Stimulated activated CD4-positive, alpha-beta T cell treated with anti-CD3 and anti-CD28 coated beads, Interleukin-4, amount 100 ng/mL, for 1 hour (primary cell): Measurements from ENCODE around the gene SPINK8.
"Not testable (repeated sequence)": the region's sequence is repeated elsewhere in the genome, so short reads cannot be mapped to it uniquely, and the experiment has no call there.

Experiments
- DNase-seq: peaks from one replicate; pipeline ENCODE4 v3.0.0-alpha.2; 2020

Gene SPINK8

DNA sequence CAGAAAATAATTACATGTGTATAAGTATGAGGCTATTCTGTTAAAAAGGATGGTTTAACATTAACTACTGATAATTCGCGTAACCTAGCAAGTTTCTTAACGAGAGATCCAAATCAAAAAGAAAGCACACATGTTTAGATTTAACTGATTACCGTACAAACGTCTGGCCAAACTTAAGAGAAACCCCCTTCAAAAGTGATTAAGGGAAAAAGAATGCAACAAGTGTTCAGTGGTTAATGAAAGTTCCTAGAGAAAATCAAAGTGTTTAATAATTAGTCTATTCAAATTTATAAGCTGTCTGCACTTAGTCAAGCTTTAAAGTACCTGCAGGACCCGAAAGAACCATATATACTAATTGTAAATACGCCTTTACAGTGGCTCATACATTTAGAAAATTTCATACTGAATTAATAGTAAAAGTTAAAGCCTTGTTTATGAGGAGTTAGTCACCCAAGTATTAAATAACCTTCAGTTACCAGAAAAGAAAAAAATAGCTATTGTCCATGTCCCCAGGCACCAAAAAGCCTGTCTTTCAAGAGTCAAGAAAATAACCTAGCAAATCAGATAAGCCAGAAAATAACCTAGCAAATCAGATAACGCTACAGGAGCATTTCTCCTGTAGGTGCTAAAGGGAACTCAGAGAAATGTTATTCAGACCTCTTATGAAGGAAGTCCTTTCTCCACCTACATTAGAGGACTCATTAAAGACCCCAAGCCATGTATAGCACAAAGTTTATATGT is 58.0 kb downstream of the SPINK8 start:
- no peak for DNase-seq

DNA sequence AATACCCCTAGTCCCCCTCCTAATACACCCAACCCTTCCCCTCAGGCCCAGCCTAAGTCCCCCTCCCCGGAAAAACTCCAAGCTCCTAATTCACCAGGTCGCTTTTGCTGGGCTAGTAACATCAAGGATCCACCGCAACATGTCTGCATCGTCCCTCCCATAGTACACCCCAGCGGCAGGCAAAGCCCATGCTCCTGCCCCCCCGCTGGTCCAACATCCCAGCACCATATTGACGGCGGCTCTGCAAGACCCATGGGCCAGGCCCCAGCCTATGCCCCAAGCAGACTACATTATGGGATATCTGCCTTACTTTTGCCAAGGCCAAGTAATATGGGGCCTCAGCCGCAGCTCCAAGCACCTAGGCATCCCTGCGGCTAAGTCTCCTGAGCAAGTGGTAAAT is 59.0 kb downstream of the SPINK8 start:
- DNase-seq, result no peak

DNA sequence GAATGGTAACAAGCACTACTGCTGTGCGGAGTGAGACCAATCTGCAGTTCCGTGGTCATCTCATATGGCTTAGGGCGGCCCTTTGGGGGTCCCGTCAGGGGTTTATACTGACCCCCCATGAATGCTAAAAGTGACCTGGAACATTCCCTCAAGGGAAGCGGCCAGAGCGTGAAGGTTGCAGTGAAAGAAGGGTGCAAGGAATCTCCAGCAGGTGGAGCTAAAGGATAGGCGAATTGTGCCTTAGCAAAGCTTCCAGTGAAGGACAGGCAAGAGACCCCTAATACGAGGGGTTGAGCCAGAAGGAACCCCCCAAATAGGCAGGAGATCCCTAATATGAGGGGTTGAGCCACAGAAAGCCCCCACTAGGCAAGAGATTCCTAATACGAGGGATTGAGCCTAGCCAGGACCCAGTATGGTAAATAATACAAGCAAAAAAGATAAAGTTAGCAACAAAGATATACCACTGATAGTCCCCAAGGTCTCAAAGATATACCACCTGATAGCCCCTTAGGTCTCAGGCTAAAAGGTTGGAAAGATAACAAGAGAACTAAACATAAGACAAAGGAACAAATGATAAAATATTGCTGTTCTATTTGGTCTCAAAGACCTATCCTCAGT is 59.8 kb downstream of the SPINK8 start:
- peak; percentile 41 for DNase-seq

DNA sequence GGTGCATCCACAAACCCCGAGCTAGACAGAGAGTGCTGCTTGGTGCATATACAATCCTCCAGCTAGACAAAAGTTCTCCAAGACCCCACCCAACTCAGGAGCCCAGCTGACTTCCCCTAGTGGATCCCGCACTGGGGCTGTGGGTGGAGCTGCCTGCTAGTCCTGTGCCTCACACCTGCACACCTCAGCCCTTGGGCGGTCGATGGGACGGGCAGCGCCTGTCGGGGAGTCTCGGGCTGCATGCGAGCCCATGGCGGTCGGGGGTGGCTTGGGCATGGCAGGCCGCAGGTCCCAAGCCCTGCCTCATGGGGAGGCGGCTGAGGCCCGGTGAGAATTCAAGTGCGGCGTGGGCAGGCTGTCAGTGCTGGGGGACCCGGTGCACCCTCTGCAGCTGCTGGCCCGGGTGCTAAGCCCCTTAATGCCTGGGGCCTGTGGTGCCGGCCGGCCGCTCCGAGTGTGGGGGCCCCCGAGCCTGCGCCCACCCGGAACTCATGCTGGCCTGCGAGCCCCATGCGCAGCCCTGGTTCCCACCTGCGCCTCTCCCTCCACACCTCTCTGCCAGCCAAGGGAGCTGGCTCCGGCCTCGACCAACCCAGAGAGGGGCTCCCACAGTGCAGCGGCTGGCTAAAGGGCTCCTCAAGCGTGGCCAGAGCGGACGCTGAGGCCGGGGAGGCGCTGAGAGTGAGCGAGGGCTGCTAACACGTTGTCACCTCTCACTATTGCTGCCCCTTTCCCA is 61.5 kb downstream of the SPINK8 start:
- DNase-seq, result no peak

DNA sequence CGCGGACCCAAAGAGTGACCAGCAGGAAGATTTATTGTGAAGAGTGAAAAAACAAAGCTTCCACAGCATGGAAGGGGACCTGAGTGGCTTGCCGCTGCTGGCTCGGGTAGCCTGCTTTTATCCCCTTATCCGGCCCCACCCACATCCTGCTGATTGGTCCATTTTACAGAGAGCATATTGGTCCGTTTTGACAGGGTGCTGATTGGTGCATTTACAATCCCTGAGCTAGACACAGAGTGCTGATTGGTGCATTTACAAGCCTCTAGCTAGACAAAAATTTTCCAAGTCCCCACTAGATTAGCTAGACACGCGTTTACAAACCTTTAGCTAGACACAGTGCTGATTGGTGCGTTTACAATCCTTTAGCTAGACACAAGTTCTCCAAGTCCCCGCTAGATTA is 62.2 kb downstream of the SPINK8 start:
- not testable (repeated sequence) for DNase-seq

DNA sequence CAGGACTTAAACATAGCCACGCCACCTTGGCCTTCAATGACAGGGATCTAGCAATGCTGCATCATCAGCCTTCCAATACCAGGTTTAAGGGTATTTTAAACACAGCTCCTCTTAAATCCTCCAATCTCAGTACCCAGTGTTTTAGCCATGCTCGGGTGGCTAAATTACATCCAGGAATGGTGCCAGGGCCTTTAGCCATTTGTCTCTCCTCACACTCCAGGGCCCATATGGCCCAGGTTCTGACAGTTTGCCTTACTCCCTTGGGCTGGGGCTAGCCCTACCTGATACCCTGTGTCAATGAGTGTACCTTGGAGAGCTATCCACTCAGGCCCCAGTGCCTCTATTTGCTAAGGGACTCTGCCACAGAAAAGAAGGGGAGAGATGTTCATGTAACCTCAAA is 63.2 kb downstream of the SPINK8 start:
- DNase-seq, result no peak

DNA sequence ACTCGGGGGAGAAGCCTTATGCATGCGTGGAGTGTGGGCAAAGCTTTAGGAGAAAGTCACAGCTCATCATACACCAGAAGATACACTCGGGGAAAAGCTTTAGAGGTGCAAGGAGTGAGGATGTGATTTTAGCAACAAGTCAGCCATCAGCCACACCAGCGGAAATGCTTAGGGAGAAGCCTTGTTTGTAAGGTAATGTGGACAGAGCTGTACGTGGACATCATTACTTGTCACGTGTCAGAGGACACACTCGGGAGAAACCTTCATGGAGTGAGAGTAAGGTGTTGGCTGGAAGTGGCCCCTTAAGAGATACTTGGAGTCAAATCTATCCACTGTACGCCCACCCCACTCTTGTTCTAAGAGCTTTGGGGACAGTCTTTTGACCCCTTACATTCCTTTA is 63.9 kb downstream of the SPINK8 start:
- DNase-seq, result no peak

DNA sequence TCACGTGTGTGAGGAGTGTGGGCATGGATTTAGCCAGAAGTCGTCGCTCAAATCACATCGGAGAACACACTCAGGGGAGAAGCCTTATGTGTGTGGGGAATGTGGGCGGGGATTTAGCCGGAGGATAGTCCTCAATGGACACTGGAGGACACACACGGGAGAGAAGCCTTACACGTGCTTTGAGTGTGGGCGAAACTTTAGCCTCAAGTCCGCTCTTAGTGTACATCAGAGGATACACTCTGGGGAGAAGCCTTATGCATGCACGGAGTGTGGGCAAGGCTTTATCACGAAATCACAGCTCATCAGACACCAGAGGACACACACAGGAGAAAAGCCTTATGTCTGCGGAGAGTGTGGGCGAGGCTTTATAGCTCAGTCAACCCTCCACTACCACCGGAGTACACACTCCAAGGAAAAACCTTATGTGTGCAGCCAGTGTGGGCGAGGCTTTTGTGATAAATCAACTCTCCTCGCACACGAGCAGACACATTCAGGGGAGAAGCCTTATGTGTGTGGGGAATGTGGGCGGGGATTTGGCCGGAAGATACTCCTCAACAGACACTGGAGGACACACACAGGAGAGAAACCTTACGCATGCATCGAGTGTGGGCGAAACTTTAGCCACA is 64.4 kb downstream of the SPINK8 start:
- DNase-seq, result peak; percentile 58

DNA sequence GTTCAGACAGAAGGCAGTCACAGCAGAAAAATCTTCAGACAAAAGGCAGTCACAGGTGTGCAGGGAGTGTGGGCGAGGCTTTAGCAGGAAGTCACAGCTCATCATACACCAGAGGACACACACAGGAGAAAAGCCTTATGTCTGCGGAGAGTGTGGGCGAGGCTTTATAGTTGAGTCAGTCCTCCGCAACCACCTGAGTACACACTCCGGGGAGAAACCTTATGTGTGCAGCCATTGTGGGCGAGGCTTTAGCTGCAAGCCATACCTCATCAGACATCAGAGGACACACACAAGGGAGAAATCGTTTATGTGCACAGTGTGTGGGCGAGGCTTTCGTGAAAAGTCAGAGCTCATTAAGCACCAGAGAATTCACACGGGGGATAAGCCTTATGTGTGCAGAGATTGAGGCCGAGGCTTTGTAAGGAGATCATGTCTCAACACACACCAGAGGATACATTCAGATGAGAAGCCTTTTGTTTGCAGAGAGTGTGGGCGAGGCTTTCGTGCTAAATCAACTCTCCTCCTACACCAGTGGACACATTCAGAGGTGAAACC is 65.0 kb downstream of the SPINK8 start:
- peak; percentile 82 for DNase-seq

DNA sequence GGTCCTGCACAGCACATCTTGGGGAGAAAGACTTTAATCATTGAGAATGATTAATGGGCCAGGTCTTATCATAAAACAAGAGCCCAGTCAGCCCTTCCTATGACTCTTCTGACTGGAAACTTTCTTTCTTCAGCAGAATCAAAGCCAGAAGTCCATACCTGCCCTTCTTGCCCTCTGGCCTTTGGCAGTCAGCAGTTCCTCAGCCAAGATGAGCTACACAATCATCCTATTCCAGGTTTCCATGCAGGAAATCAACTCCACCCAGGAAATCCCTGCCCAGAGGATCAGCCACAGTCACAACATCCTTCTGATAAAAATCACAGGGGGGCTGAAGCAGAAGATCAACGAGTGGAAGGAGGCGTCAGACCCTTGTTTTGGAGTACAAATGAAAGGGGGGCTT is 65.7 kb downstream of the SPINK8 start:
- DNase-seq, result no peak

DNA sequence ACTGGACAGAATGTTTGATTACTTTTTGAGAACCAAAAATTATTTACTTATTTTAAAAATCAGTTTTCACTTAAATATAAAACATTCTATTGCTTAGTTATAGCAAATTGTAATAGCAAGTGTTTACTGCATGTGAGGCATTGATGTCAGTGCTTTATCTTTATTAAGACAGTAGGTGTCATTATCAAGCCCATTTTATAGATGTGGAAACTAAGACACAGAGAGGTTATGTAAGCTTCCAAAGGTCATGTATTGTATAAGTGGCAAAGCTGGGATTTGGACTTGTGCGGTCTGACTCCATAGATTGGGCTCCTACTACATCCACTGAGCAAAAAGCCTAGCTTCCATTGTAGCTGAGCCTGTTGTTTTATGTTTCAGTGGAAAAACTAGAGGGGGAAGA is 74.9 kb downstream of the SPINK8 start:
- DNase-seq, result no peak
